ENCODE data around the gene WASHC4. TPM values are rescaled to one million over a fixed set of nuclear protein-coding genes. Genes with fewer than 3 reads are reported as not detected.

Gene WASHC4
- total RNA-seq, 1 experiment from 2014 or later: 25.5 TPM

GRCh38 chr12:105198961-105199360, 91.4 kb downstream of the WASHC4 start:
- H3K27me3 ChIP-seq (ENCODE audit: insufficient read depth, low read length): no peaks in the 10 kb centered on the region
- intact Hi-C loops (cut with micrococcal nuclease): no loop called here
- DNase-seq (ENCODE audit: low read depth, low spot score) (no peak), ATAC-seq (no peak)
- no peak overlapping the region for H2AFZ ChIP-seq (ENCODE audit: low read depth, low read length, poor library complexity, severe bottlenecking)
- no peaks in the 10 kb centered on the region for H3K9me2 ChIP-seq (ENCODE audit: insufficient read depth)
- CTCF ChIA-PET: no interaction called here
- H3K4me3 ChIP-seq (replicated peaks in 1 of 2; ENCODE audit: low read depth in 1 of 2, low read length in 2 of 2): no peak overlapping the region
- H3K9me3 ChIP-seq (ENCODE audit: control insufficient read depth in 1 of 2, insufficient read depth in 1 of 2, low read depth in 1 of 2, low read length in 2 of 2): no peaks in the 10 kb centered on the region
- RAD21 ChIA-PET (ENCODE audit: low non-redundant PET in 1 of 2, low total read pairs in 2 of 2, uncharacterized antibody in 2 of 2, unreplicated experiment in 2 of 2): no interaction called here
- POLR2A ChIA-PET: no interaction called here
- H3K4me2 ChIP-seq (ENCODE audit: low read length): no peak overlapping the region
- H3K79me2 ChIP-seq (ENCODE audit: insufficient read depth, low read length): no peaks in the 10 kb centered on the region
- H4K20me1 ChIP-seq (ENCODE audit: insufficient read depth): no peaks in the 10 kb centered on the region
- H3K9ac ChIP-seq (ENCODE audit: low read length): no peak overlapping the region
- no peaks in the 10 kb centered on the region for H3K4me1 ChIP-seq (ENCODE audit: control insufficient read depth in 1 of 2, insufficient read depth in 2 of 2, low read length in 2 of 2)
- no TSS peak for BruUV-seq (replicated peaks)
- TF ChIP-seq TCF7L2 (IDR thresholded peaks at IDR 0.05; ENCODE audit: borderline replicate concordance, extremely low read depth, insufficient read depth, insufficient read length) (no peak), CBX3 (IDR thresholded peaks at IDR 0.05; ENCODE audit: low read depth) (no peak), CEBPB (IDR thresholded peaks at IDR 0.05; ENCODE audit: low read depth) (no peak), FOSL1 (IDR thresholded peaks at IDR 0.05; ENCODE audit: low read depth) (no peak), MAX (IDR thresholded peaks at IDR 0.05) (no peak), ZNF274 (IDR thresholded peaks at IDR 0.05; ENCODE audit: low read depth, low read length) (no peak)
- H3K36me3 ChIP-seq (ENCODE audit: control insufficient read depth in 1 of 2, insufficient read depth in 2 of 2, low read length in 2 of 2): peaks cover 0 to 2% of the 10 kb centered on the region in 2 experiments; a peak in 2 of 4 replicates
- no peak overlapping the region for H3K27ac ChIP-seq (ENCODE audit: low read depth, low read length)

DNA sequence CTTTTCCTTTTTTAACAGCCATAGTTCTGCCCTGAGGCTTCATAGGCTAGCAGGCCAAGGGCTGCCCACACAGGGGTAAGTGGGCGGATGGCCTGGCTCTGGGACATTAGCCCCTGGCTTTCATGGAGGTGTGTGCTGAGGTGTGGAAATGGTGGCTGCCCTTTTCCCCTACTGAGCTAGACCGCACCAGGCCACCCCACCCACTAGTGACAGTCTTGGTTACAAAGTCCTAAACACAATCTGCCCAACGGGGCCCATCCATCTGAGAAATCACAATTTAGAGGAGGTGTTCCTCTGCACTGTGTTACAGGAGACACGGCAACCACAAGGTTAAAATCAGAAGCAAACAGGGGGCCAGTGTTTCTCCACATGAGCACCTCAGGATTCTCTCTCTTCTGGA, 92.9 kb downstream of the WASHC4 start:
- no peaks in the 10 kb centered on the region for H3K27me3 ChIP-seq (ENCODE audit: insufficient read depth, low read length)
- H3K27ac ChIP-seq (ENCODE audit: low read depth, low read length): no peak overlapping the region
- peaks cover 0 to 7% of the 10 kb centered on the region in 2 experiments; a peak in 1 of 4 replicates for H3K4me1 ChIP-seq (ENCODE audit: control insufficient read depth in 1 of 2, insufficient read depth in 2 of 2, low read length in 2 of 2)
- H3K4me3 ChIP-seq (replicated peaks in 1 of 2; ENCODE audit: low read depth in 1 of 2, low read length in 2 of 2): no peak overlapping the region
- no peaks in the 10 kb centered on the region for H3K9me3 ChIP-seq (ENCODE audit: control insufficient read depth in 1 of 2, insufficient read depth in 1 of 2, low read depth in 1 of 2, low read length in 2 of 2)
- CTCF ChIA-PET: no interaction called here
- no peaks in the 10 kb centered on the region for H3K79me2 ChIP-seq (ENCODE audit: insufficient read depth, low read length)
- H3K36me3 ChIP-seq (ENCODE audit: control insufficient read depth in 1 of 2, insufficient read depth in 2 of 2, low read length in 2 of 2): no peaks in the 10 kb centered on the region
- no peak overlapping the region for H3K4me2 ChIP-seq (ENCODE audit: low read length)
- no TSS peak for BruUV-seq (replicated peaks)
- H3K9ac ChIP-seq (ENCODE audit: low read length): no peak overlapping the region
- H3K9me2 ChIP-seq (ENCODE audit: insufficient read depth): no peaks in the 10 kb centered on the region
- RAD21 ChIA-PET (ENCODE audit: low non-redundant PET in 1 of 2, low total read pairs in 2 of 2, uncharacterized antibody in 2 of 2, unreplicated experiment in 2 of 2): no interaction called here
- H4K20me1 ChIP-seq (ENCODE audit: insufficient read depth): no peaks in the 10 kb centered on the region
- ATAC-seq (no peak), DNase-seq (ENCODE audit: low read depth, low spot score) (no peak)
- no peak overlapping the region for H2AFZ ChIP-seq (ENCODE audit: low read depth, low read length, poor library complexity, severe bottlenecking)
- intact Hi-C loops (cut with micrococcal nuclease): no loop called here
- POLR2A ChIA-PET: no interaction called here
- no peak for TF ChIP-seq CEBPB (IDR thresholded peaks at IDR 0.05; ENCODE audit: low read depth)
- TF ChIP-seq SRF (IDR thresholded peaks at IDR 0.05; ENCODE audit: low read depth): no peak
- TF ChIP-seq SIN3A (IDR thresholded peaks at IDR 0.05; ENCODE audit: low read depth): no peak
- TF ChIP-seq EZH2phosphoT487 (IDR thresholded peaks at IDR 0.05; ENCODE audit: borderline replicate concordance): no peak
- TF ChIP-seq, protein P1, sequence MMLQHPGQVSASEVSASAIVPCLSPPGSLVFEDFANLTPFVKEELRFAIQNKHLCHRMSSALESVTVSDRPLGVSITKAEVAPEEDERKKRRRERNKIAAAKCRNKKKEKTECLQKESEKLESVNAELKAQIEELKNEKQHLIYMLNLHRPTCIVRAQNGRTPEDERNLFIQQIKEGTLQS (IDR thresholded peaks at IDR 0.05): no peak
- TF ChIP-seq POLR2A (IDR thresholded peaks at IDR 0.05; ENCODE audit: borderline replicate concordance, extremely low read depth, insufficient read depth, insufficient read length): no peak
- no peak for TF ChIP-seq JUND (IDR thresholded peaks at IDR 0.05)
- TF ChIP-seq EZH2 (IDR thresholded peaks at IDR 0.05): no peak
- no peak for TF ChIP-seq ZBTB33 (IDR thresholded peaks at IDR 0.05; ENCODE audit: extremely low read depth, insufficient replicate concordance, low read length)
- no peak for TF ChIP-seq FOSL1 (IDR thresholded peaks at IDR 0.05; ENCODE audit: low read depth)
- TF ChIP-seq, protein P2, sequence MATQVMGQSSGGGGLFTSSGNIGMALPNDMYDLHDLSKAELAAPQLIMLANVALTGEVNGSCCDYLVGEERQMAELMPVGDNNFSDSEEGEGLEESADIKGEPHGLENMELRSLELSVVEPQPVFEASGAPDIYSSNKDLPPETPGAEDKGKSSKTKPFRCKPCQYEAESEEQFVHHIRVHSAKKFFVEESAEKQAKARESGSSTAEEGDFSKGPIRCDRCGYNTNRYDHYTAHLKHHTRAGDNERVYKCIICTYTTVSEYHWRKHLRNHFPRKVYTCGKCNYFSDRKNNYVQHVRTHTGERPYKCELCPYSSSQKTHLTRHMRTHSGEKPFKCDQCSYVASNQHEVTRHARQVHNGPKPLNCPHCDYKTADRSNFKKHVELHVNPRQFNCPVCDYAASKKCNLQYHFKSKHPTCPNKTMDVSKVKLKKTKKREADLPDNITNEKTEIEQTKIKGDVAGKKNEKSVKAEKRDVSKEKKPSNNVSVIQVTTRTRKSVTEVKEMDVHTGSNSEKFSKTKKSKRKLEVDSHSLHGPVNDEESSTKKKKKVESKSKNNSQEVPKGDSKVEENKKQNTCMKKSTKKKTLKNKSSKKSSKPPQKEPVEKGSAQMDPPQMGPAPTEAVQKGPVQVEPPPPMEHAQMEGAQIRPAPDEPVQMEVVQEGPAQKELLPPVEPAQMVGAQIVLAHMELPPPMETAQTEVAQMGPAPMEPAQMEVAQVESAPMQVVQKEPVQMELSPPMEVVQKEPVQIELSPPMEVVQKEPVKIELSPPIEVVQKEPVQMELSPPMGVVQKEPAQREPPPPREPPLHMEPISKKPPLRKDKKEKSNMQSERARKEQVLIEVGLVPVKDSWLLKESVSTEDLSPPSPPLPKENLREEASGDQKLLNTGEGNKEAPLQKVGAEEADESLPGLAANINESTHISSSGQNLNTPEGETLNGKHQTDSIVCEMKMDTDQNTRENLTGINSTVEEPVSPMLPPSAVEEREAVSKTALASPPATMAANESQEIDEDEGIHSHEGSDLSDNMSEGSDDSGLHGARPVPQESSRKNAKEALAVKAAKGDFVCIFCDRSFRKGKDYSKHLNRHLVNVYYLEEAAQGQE (IDR thresholded peaks at IDR 0.05; ENCODE audit: low read depth): no peak
- TF ChIP-seq ZNF274 (IDR thresholded peaks at IDR 0.05; ENCODE audit: low read depth, low read length): no peak
- no peak for TF ChIP-seq POLR2AphosphoS5 (IDR thresholded peaks at IDR 0.05; ENCODE audit: low read depth, low read length)
- no peak for TF ChIP-seq CBX3 (IDR thresholded peaks at IDR 0.05; ENCODE audit: low read depth)

Measured in HCT116 (cell line).